ENCODE results near the gene PLEKHG1. TPM values are rescaled to one million over a fixed set of nuclear protein-coding genes. Genes with fewer than 3 reads are reported as not detected.

The PLEKHG1 gene
- total and polyA plus RNA-seq, 4 donors: 3.0 to 11.9 (median 5.2) TPM

- Histone ChIP-seq H3K9ac (ENCODE audit: low read depth in 1 of 2, low read length in 2 of 2) (no peak overlapping the region), H3K4me1 (ENCODE audit: control insufficient read depth in 4 of 4, insufficient read depth in 4 of 4, low read length in 3 of 4) (peaks cover 19 to 43% (median 40%) of the 10 kb centered on the region in 4 donors), H3K9me3 (ENCODE audit: control insufficient read depth in 4 of 4, low read length in 3 of 4) (no peaks in the 10 kb centered on the region), H3K27ac (ENCODE audit: low read depth in 1 of 2, low read length in 2 of 2) (peak overlapping the region; percentile 52 to 74), H3K27me3 (ENCODE audit: control insufficient read depth in 4 of 4, insufficient read depth in 4 of 4, low read length in 3 of 4) (no peaks in the 10 kb centered on the region), H3K36me3 (ENCODE audit: control insufficient read depth in 4 of 4, insufficient read depth in 3 of 4, low read depth in 1 of 4, low read length in 3 of 4) (no peaks in the 10 kb centered on the region), H3K4me3 (ENCODE audit: low read depth in 1 of 3, low read length in 3 of 3) (no peak overlapping the region)
- TF ChIP-seq JUND (IDR thresholded peaks at IDR 0.05) (peak in 1 of 2 donors; percentile 9), RAD21 (IDR thresholded peaks at IDR 0.05) (peak in 1 of 2 donors; percentile 23), YY1 (IDR thresholded peaks at IDR 0.05) (peak; percentile 85), FOXA2 (IDR thresholded peaks at IDR 0.05) (peak; percentile 83), REST (IDR thresholded peaks at IDR 0.05) (peak; percentile 20), FOXA1 (IDR thresholded peaks at IDR 0.05) (peak; percentile 86), SP1 (IDR thresholded peaks at IDR 0.05) (no peak), HNF4A (conservative IDR thresholded peaks at IDR 0.05) (peak in 1 of 2 donors; percentile 75), TAF1 (conservative IDR thresholded peaks at IDR 0.05) (no peak), NR2F2 (IDR thresholded peaks at IDR 0.05) (no peak)
- DNase-seq (ENCODE audit: low spot score): no peak
- 46% methylated on average over 6 of the region's 6 CpGs for WGBS
These were observed 29.2 kb downstream of the PLEKHG1 start for GRCh38 chr6:150628908-150629307.

GRCh38 chr6:150631283-150631983, 31.7 kb downstream of the PLEKHG1 start:
- H3K27ac ChIP-seq (ENCODE audit: low read depth in 1 of 2, low read length in 2 of 2): peak overlapping the region; percentile 62 to 64

More at GRCh38 chr6:150631283-150631983, 31.7 kb downstream of the PLEKHG1 start:
- H3K27me3 ChIP-seq (ENCODE audit: control insufficient read depth in 4 of 4, insufficient read depth in 4 of 4, low read length in 3 of 4): no peaks in the 10 kb centered on the region
- no peaks in the 10 kb centered on the region for H3K9me3 ChIP-seq (ENCODE audit: control insufficient read depth in 4 of 4, low read length in 3 of 4)
- H3K36me3 ChIP-seq (ENCODE audit: control insufficient read depth in 4 of 4, insufficient read depth in 3 of 4, low read depth in 1 of 4, low read length in 3 of 4): no peaks in the 10 kb centered on the region
- no peak overlapping the region for H3K4me3 ChIP-seq (ENCODE audit: low read depth in 1 of 3, low read length in 3 of 3)
- DNase-seq (ENCODE audit: low spot score): no peak
- WGBS: 76% methylated on average over 12 of the region's 12 CpGs
- no peak overlapping the region for H3K9ac ChIP-seq (ENCODE audit: low read depth in 1 of 2, low read length in 2 of 2)
- H3K4me1 ChIP-seq (ENCODE audit: control insufficient read depth in 4 of 4, insufficient read depth in 4 of 4, low read length in 3 of 4): peaks cover 19 to 49% (median 41%) of the 10 kb centered on the region in 4 donors
- TF ChIP-seq HNF4G (IDR thresholded peaks at IDR 0.05): no peak
- no peak for TF ChIP-seq GABPA (IDR thresholded peaks at IDR 0.05 in 1 of 2, conservative IDR thresholded peaks at IDR 0.05 in 1 of 2)
- TF ChIP-seq ZBTB33 (IDR thresholded peaks at IDR 0.05): no peak
- TF ChIP-seq RAD21 (IDR thresholded peaks at IDR 0.05): no peak

All from liver (tissue), 9 donors.